ENCODE results near the gene COL9A2.
"Not testable (repeated sequence)": the region's sequence is repeated elsewhere in the genome, so short reads cannot be mapped to it uniquely, and the experiment has no call there.

COL9A2 gene

GRCh38 chr1:40350391-40350790, 33.3 kb upstream of the COL9A2 start:
- Histone ChIP-seq H3K79me2 (ENCODE audit: control insufficient read depth, insufficient read depth, low read length, unreplicated experiment) (no peaks in the 10 kb centered on the region), H2AFZ (ENCODE audit: low read length, unreplicated experiment) (no peak overlapping the region), H3K27me3 (ENCODE audit: insufficient read depth, low read length) (no peaks in the 10 kb centered on the region), H3K36me3 (ENCODE audit: insufficient read depth, low read length) (no peaks in the 10 kb centered on the region), H3K27ac (ENCODE audit: low read depth, low read length) (no peak overlapping the region), H3K4me3 (ENCODE audit: low read depth, low read length) (no peak overlapping the region), H3K4me1 (ENCODE audit: control insufficient read depth, insufficient read depth, low read length, unreplicated experiment) (no peaks in the 10 kb centered on the region)

- Histone ChIP-seq H3K36me3 (ENCODE audit: insufficient read depth, low read length) (no peaks in the 10 kb centered on the region), H3K4me3 (ENCODE audit: low read depth, low read length) (peak overlapping the region; percentile 29), H3K27me3 (ENCODE audit: insufficient read depth, low read length) (no peaks in the 10 kb centered on the region), H3K4me1 (ENCODE audit: control insufficient read depth, insufficient read depth, low read length, unreplicated experiment) (no peaks in the 10 kb centered on the region), H2AFZ (ENCODE audit: low read length, unreplicated experiment) (peak overlapping the region; percentile 69), H3K79me2 (ENCODE audit: control insufficient read depth, insufficient read depth, low read length, unreplicated experiment) (no peaks in the 10 kb centered on the region), H3K27ac (ENCODE audit: low read depth, low read length) (no peak overlapping the region)
These were observed 27.5 kb upstream of the COL9A2 start for GRCh38 chr1:40344597-40344996.

GRCh38 chr1:40342381-40342717, 25.3 kb upstream of the COL9A2 start:
- not testable (repeated sequence) for H3K27ac ChIP-seq (ENCODE audit: low read depth, low read length); H3K79me2 ChIP-seq (ENCODE audit: control insufficient read depth, insufficient read depth, low read length, unreplicated experiment); H2AFZ ChIP-seq (ENCODE audit: low read length, unreplicated experiment); H3K27me3 ChIP-seq (ENCODE audit: insufficient read depth, low read length); H3K36me3 ChIP-seq (ENCODE audit: insufficient read depth, low read length); H3K4me1 ChIP-seq (ENCODE audit: control insufficient read depth, insufficient read depth, low read length, unreplicated experiment); H3K4me3 ChIP-seq (ENCODE audit: low read depth, low read length)

DNA sequence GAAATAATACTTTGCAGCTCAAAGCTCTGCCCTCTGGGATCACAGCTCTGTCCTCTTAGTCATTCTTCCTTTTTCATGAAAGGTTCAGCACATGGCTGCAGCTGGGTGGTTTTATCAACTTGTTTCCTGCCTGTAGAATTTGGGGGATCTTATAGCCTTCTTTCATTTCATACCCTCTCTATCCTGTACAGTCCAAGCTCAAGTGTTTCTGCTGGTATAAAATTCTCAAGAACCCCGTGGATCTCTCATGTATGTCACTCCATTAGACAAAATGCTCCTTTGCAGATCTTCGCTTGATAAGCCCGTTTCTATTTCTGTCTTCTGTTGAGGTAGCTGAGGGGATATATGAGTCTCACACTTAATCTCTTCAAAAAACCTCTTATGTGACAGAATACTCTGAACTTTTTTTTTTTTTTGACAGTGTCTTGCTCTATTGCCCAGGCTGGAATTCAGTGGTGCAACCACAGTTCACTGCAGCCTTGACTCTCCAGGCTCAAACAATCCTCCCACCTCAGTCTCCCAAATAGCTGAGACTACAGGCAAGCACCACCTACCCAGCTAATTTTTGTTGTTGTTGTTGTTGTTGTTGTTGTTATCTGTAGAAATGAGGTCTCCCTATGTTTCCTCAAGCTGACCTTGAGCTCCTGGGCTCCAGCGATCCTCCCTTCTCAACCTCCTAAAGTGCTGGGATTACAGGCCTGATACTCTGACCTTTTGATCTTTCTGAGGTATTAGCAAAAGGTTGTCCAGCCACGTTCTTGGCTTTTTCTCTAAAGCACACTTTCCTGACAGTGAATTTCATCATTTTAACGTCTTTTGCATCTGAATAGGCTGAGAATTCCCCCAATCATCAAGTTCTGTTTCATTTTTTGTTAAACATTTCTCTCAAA, 24.6 kb upstream of the COL9A2 start:
- Histone ChIP-seq H3K4me1 (ENCODE audit: control insufficient read depth, insufficient read depth, low read length, unreplicated experiment) (no peaks in the 10 kb centered on the region), H3K79me2 (ENCODE audit: control insufficient read depth, insufficient read depth, low read length, unreplicated experiment) (no peaks in the 10 kb centered on the region), H3K27ac (ENCODE audit: low read depth, low read length) (no peak overlapping the region), H3K4me3 (ENCODE audit: low read depth, low read length) (no peak overlapping the region), H3K27me3 (ENCODE audit: insufficient read depth, low read length) (no peaks in the 10 kb centered on the region), H2AFZ (ENCODE audit: low read length, unreplicated experiment) (no peak overlapping the region), H3K36me3 (ENCODE audit: insufficient read depth, low read length) (no peaks in the 10 kb centered on the region)

DNA sequence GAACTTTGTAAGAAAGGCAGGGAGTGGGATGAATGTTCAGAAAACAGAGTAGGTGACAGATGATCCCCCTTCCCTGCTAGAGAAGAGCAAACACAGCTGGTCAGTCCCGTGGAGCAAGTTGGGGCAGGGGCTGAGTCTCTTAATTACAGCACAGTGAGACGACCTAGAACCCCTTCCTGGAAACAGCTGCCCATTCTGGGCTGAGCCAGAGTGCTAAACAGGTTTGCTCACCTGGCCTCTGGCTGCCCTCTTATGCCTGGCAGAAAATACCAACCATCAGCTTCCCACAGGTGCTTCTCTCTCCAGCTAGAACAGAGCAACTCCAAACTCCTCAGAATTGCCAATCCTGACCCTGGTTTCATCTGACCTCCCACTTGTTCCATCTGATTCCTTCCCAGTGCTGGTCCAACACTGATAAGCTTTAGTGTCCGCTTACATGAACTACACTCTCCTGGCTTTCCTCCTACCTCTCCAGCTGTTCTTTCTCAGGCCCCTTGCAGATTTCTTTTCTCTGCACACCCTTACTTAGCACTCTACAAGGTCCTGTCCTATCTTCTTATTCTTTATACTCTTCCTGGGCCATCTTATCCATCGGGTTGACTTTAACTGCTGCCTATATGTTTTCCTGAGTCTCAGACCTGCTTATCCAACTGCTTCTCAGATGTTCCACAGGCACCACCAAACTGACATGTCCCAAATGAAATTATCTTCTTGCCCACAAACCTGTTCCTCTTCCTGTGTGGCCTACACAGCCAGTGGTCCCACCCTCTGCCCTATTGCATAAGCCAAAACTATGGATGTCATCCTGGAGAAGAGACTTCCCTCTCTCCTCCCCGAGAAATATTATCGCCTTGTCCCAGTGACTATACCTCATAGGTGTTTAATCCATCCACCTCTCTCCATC, 22.6 kb upstream of the COL9A2 start:
- Histone ChIP-seq H3K4me1 (ENCODE audit: control insufficient read depth, insufficient read depth, low read length, unreplicated experiment) (no peaks in the 10 kb centered on the region), H3K36me3 (ENCODE audit: insufficient read depth, low read length) (no peaks in the 10 kb centered on the region), H3K4me3 (ENCODE audit: low read depth, low read length) (no peak overlapping the region), H2AFZ (ENCODE audit: low read length, unreplicated experiment) (no peak overlapping the region), H3K79me2 (ENCODE audit: control insufficient read depth, insufficient read depth, low read length, unreplicated experiment) (no peaks in the 10 kb centered on the region), H3K27me3 (ENCODE audit: insufficient read depth, low read length) (no peaks in the 10 kb centered on the region), H3K27ac (ENCODE audit: low read depth, low read length) (no peak overlapping the region)

DNA sequence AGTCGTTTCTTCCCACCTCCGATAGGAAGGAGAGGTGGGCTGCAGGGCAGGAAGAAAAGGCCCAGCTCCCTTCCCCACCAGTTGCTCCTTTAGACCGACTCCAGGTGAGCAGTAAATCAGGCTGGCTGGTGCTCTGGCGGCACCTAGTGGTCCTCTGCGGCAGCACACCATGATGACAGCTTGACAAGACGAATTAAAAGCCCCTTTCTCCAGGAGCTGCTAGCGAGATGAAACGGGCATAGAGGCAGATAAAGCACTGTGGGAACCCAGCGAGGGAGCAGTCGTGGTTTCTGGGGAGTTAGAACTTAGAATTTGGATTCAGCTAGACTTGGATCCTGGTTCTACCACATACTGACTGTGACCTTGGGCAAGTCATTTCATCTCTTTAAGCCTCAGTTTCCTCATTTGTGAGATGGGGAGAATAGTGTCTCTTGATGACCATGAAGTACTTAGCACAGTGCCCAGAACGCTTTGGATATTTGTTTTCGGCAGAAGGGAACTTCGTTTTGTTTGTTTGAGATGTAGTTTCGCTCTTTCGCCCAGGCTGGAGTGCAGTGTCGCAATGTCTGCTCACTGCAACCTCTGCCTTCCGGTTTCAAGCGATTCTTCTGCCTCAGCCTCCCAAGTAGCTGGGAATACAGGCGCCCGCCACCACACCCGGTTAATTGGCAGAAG, 21.8 kb upstream of the COL9A2 start:
- no peaks in the 10 kb centered on the region for H3K27me3 ChIP-seq (ENCODE audit: insufficient read depth, low read length)
- no peaks in the 10 kb centered on the region for H3K36me3 ChIP-seq (ENCODE audit: insufficient read depth, low read length)
- H2AFZ ChIP-seq (ENCODE audit: low read length, unreplicated experiment), result peak overlapping the region; percentile 27
- peak overlapping the region; percentile 38; the same call in 1 of the 2 replicates for H3K4me3 ChIP-seq (ENCODE audit: low read depth, low read length)
- H3K4me1 ChIP-seq (ENCODE audit: control insufficient read depth, insufficient read depth, low read length, unreplicated experiment), result no peaks in the 10 kb centered on the region
- H3K79me2 ChIP-seq (ENCODE audit: control insufficient read depth, insufficient read depth, low read length, unreplicated experiment), result no peaks in the 10 kb centered on the region
- H3K27ac ChIP-seq (ENCODE audit: low read depth, low read length), result no peak overlapping the region

DNA sequence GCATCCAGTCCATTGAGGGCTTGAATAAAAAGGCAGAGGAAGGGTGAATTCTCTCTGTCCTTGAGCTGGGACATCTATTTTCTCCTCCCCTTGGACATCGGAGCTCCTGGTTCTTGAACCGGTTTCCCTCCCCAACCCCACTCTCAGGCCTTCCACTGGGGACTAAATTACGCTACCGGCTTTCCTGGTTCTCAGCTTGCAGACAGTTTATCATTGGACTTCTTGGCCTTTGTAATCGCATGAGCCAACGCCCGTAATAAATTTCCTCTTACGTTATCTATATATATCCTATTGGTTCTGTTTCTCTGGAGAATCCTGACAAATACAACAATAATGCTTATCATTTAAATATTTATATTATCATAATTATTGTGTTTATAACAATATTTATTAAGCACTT, 20.4 kb upstream of the COL9A2 start:
- Histone ChIP-seq H3K4me1 (ENCODE audit: control insufficient read depth, insufficient read depth, low read length, unreplicated experiment) (no peaks in the 10 kb centered on the region), H3K27ac (ENCODE audit: low read depth, low read length) (no peak overlapping the region), H3K4me3 (ENCODE audit: low read depth, low read length) (no peak overlapping the region), H3K27me3 (ENCODE audit: insufficient read depth, low read length) (no peaks in the 10 kb centered on the region), H2AFZ (ENCODE audit: low read length, unreplicated experiment) (no peak overlapping the region), H3K36me3 (ENCODE audit: insufficient read depth, low read length) (no peaks in the 10 kb centered on the region), H3K79me2 (ENCODE audit: control insufficient read depth, insufficient read depth, low read length, unreplicated experiment) (no peaks in the 10 kb centered on the region)

DNA sequence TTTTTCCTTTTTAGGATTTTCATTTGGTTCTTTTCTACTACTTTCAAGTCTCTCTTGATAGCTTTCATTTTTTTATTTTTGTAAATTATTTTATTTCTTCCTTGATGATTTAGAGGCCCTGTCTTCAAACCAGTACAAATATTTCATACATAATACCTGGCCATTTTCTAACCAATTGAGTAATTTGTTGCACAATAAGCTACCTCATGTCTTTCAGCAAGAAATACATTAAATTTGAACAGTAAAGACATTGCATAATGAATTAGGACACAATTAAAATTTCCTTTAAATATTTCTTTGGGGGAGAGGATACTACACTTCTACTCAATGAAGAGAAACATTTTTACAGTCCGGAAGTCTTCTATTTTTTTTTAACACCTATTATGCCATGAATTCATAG, 15.6 kb upstream of the COL9A2 start:
- no peak overlapping the region for H2AFZ ChIP-seq (ENCODE audit: low read length, unreplicated experiment)
- H3K79me2 ChIP-seq (ENCODE audit: control insufficient read depth, insufficient read depth, low read length, unreplicated experiment), result no peaks in the 10 kb centered on the region
- no peaks in the 10 kb centered on the region for H3K4me1 ChIP-seq (ENCODE audit: control insufficient read depth, insufficient read depth, low read length, unreplicated experiment)

DNA sequence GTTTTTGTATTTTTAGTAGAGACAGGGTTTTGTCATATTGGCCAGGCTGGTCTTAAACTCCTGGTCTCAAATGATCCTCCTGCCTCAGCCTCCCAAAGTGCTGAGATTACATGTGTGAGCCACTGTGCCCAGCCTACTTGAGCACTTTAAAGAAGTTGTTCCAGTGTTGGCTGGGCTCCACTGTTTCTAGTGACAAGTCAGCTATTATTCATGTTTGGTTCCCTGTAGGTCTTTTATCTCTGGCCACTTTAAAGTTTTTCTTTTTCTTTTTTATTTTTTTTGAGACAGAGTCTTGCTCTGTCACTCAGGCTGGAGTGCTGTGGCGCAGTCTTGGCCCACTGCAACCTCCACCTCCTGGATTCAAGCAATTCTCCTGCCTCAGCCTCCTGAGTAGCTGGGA, 14.3 kb upstream of the COL9A2 start:
- not testable (repeated sequence) for H3K27ac ChIP-seq (ENCODE audit: low read depth, low read length); H3K79me2 ChIP-seq (ENCODE audit: control insufficient read depth, insufficient read depth, low read length, unreplicated experiment); H3K27me3 ChIP-seq (ENCODE audit: insufficient read depth, low read length); H3K4me3 ChIP-seq (ENCODE audit: low read depth, low read length); H3K4me1 ChIP-seq (ENCODE audit: control insufficient read depth, insufficient read depth, low read length, unreplicated experiment); H2AFZ ChIP-seq (ENCODE audit: low read length, unreplicated experiment); H3K36me3 ChIP-seq (ENCODE audit: insufficient read depth, low read length)

More for the DNA sequence above, 15.6 kb upstream of the COL9A2 start:
- Histone ChIP-seq H3K4me3 (ENCODE audit: low read depth, low read length) (no peak overlapping the region), H3K27ac (ENCODE audit: low read depth, low read length) (no peak overlapping the region), H3K27me3 (ENCODE audit: insufficient read depth, low read length) (no peaks in the 10 kb centered on the region), H3K36me3 (ENCODE audit: insufficient read depth, low read length) (no peaks in the 10 kb centered on the region)

DNA sequence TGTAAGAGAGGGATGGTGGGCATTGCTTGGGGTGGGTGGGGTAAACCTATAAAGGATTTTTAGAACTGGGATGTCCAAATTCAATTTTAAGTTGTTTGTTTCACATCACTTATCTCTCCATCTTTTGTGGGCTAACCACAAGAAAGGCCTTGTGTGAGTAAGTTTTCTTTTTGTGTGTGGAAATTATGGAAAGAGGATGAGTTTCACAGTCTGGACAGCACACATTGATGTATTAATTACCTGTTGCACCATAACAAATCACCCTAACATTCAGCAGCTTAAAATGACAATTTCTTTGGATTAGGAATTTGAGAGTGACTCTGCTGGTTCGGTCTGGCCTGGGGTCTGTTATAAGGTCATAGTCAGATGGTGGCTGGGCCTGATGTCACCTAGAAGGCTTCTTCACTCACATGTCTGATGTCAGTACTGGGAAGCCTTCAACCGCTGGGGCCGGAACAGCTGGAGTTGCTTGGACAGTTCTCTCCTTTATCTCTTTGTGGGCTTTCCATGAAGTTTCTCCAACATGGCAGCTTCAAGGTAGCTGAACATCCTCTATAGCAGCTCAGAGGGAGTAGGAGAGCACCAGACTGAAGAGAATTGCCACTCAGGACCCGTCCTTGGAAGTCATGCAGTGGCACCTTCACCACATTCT, 2.0 kb upstream of the COL9A2 start:
- Histone ChIP-seq H3K36me3 (ENCODE audit: insufficient read depth, low read length) (no peaks in the 10 kb centered on the region), H2AFZ (ENCODE audit: low read length, unreplicated experiment) (no peak overlapping the region), H3K79me2 (ENCODE audit: control insufficient read depth, insufficient read depth, low read length, unreplicated experiment) (no peaks in the 10 kb centered on the region), H3K4me1 (ENCODE audit: control insufficient read depth, insufficient read depth, low read length, unreplicated experiment) (peaks cover 19% of the 10 kb centered on the region), H3K27me3 (ENCODE audit: insufficient read depth, low read length) (peaks cover 30% of the 10 kb centered on the region), H3K4me3 (ENCODE audit: low read depth, low read length) (no peak overlapping the region), H3K27ac (ENCODE audit: low read depth, low read length) (no peak overlapping the region)
